Common myeloid progenitor, CD34-positive (primary cell): ENCODE data around the gene STH. TPM values are rescaled to one million over a fixed set of nuclear protein-coding genes. Genes with fewer than 3 reads are reported as not detected.

Experiments used
- CTCF ChIA-PET: fragments of 350-600 bp; sonication (Branson Sonifier 250); formaldehyde crosslinking; loops from one replicate; lab custom pipeline; 2021; ENCODE audit warnings: antibody characterized with exemption; lab: Charles Lee
- POLR2A ChIA-PET: fragments of 350-600 bp; sonication (Branson Sonifier 250); formaldehyde crosslinking; loops from one replicate; lab custom pipeline; 2021; ENCODE audit warnings: antibody characterized with exemption; lab: Charles Lee
- DNase-seq, 3 donors: peaks; one replicate each; pipeline versions ENCODE4 v3.0.0 to v3.0.0-alpha.2; 2013
- H3K27ac ChIP-seq, 2 experiments: 1 replicate in 1 of 2; 2 replicates in 1 of 2; pipeline ENCODE4 v1.7.0; 2013; ENCODE audit warnings: inconsistent platforms in 2 of 2, low read length in 2 of 2, mild to moderate bottlenecking in 2 of 2, low read depth in 1 of 2, moderate library complexity in 1 of 2; ENCODE audit not compliant: severe bottlenecking in 2 of 2, insufficient read depth in 1 of 2, poor library complexity in 1 of 2
- H3K27me3 ChIP-seq, 5 experiments: replicated peaks in 2 of 5; 1 replicate in 3 of 5; 2 replicates in 2 of 5; pipeline versions ENCODE4 v1.6.1 to v1.7.0; 2013; ENCODE audit warnings: low read length in 4 of 5, mild to moderate bottlenecking in 2 of 5, moderate library complexity in 2 of 5, inconsistent platforms in 1 of 5; ENCODE audit not compliant: insufficient read depth in 5 of 5, control insufficient read depth in 4 of 5
- H3K36me3 ChIP-seq, 4 experiments: 1 replicate in 2 of 4; 2 replicates in 2 of 4; pipeline versions ENCODE4 v1.6.1 to v1.7.0; 2013; ENCODE audit warnings: low read length in 3 of 4, control low read depth in 1 of 4, mild to moderate bottlenecking in 1 of 4; ENCODE audit not compliant: control insufficient read depth in 4 of 4, insufficient read depth in 4 of 4
- H3K4me1 ChIP-seq, 4 experiments: 1 replicate in 3 of 4; 2 replicates in 1 of 4; pipeline versions ENCODE4 v1.6.1 to v1.7.1; 2013; ENCODE audit warnings: low read length in 3 of 4, mild to moderate bottlenecking in 3 of 4, control low read depth in 1 of 4, inconsistent platforms in 1 of 4, moderate library complexity in 1 of 4; ENCODE audit not compliant: control insufficient read depth in 4 of 4, insufficient read depth in 4 of 4; ENCODE audit errors: control extremely low read depth in 1 of 4
- H3K4me3 ChIP-seq, 7 experiments: 1 replicate in 4 of 7; 2 replicates in 3 of 7; pipeline versions ENCODE4 v1.5.1 to v1.7.0; 2013; ENCODE audit warnings: mild to moderate bottlenecking in 7 of 7, low read length in 6 of 7, moderate library complexity in 6 of 7, inconsistent platforms in 2 of 7, low read depth in 2 of 7, control low read depth in 1 of 7; ENCODE audit not compliant: insufficient read depth in 4 of 7, control insufficient read depth in 1 of 7; ENCODE audit errors: extremely low read depth in 1 of 7
- H3K9me3 ChIP-seq, 5 experiments: 1 replicate in 4 of 5; 2 replicates in 1 of 5; pipeline versions ENCODE4 v1.6.1 to v1.7.1; 2013; ENCODE audit warnings: low read length in 4 of 5, mild to moderate bottlenecking in 2 of 5, inconsistent platforms in 1 of 5, low read depth in 1 of 5, moderate library complexity in 1 of 5; ENCODE audit not compliant: control insufficient read depth in 4 of 5, insufficient read depth in 2 of 5; ENCODE audit errors: control extremely low read depth in 1 of 5
- WGBS: methylation state at CpG from one replicate; pipeline ENCODE4 v1.1.5; 2013; ENCODE audit not compliant: insufficient coverage; 5-methylcytosine and 5-hydroxymethylcytosine counted together
- polyA plus RNA-seq: library from polyadenylated mRNA; unstranded; fragments of 120-200 nt; gene quantifications from one replicate; pipeline ENCODE4 v1.2.1, GENCODE V29; 2013

STH gene
- polyA plus RNA-seq: not detected

DNA sequence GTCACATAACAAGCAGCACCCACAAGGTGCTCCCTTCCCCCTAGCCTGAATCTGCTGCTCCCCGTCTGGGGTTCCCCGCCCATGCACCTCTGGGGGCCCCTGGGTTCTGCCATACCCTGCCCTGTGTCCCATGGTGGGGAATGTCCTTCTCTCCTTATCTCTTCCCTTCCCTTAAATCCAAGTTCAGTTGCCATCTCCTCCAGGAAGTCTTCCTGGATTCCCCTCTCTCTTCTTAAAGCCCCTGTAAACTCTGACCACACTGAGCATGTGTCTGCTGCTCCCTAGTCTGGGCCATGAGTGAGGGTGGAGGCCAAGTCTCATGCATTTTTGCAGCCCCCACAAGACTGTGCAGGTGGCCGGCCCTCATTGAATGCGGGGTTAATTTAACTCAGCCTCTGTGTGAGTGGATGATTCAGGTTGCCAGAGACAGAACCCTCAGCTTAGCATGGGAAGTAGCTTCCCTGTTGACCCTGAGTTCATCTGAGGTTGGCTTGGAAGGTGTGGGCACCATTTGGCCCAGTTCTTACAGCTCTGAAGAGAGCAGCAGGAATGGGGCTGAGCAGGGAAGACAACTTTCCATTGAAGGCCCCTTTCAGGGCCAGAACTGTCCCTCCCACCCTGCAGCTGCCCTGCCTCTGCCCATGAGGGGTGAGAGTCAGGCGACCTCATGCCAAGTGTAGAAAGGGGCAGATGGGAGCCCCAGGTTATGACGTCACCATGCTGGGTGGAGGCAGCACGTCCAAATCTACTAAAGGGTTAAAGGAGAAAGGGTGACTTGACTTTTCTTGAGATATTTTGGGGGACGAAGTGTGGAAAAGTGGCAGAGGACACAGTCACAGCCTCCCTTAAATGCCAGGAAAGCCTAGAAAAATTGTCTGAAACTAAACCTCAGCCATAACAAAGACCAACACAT, at the start of gene STH:
Gene STH, plus strand, starts transcription at position 264 of the 913 bp plus-strand sequence. Its CDS starts 30 bp downstream, at position 294.
- no peaks in the 10 kb centered on the region for H3K9me3 ChIP-seq
- no peaks in the 10 kb centered on the region for H3K36me3 ChIP-seq
- WGBS: 100% methylated on average over 4 of the region's 8 CpGs
- ChIA-PET CTCF (interaction anchor here (5.1 kb wide), 1 partner anchor 13 kb away, joined by 20 read pairs; no protein-coding TSS in a partner anchor), POLR2A (no interaction called here)
- H3K27me3 ChIP-seq: no peaks in the 10 kb centered on the region
- H3K4me3 ChIP-seq: no peak within 1 kb of the TSS
- DNase-seq: no peak
- H3K27ac ChIP-seq: no peak within 1 kb of the TSS
- no peaks in the 10 kb centered on the region for H3K4me1 ChIP-seq

DNA sequence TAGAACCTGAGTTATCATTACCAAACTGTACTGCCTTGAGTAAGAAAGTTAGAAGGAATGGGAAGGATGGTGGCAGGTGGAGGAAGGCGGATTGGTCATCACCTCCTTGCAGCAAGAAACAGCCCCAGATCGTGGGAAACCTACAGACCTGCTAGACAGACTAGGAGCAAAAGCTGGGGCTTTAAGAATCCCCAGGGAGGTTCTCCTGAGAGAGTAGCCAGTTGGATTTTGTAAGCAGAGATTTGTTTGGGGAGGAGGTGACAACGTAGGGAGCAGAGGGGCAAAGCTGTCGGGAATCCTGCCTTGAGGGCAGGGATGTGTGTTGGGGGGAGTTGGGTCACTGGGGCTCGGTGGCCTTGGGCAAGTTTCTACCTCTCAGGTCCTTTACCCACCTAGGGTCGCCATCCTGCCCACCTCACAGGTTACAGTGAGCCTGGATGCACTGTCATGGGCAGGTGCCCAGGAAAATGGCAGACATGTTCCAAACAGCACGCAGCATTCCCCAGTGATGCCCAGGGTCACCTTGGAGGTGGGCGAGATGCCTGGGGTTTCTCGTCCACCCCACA, 49.2 kb upstream of the STH start:
- Histone ChIP-seq H3K36me3 (no peaks in the 10 kb centered on the region), H3K27ac (no peak overlapping the region), H3K4me1 (peaks cover 0 to 13% (median 8%) of the 10 kb centered on the region in 4 experiments), H3K4me3 (no peak overlapping the region), H3K27me3 (peaks cover 0 to 8% (median 0%) of the 10 kb centered on the region in 5 experiments), H3K9me3 (no peaks in the 10 kb centered on the region)
- DNase-seq: no peak
- CTCF ChIA-PET: interaction anchor here (0.6 to 2.6 kb wide), 11 partner anchors 8 to 160 kb away, joined by 3 to 13 read pairs (median 4); no protein-coding TSS in a partner anchor
- 94% methylated on average over 8 of the region's 9 CpGs for whole genome bisulfite sequencing
- POLR2A ChIA-PET: interaction anchor here (0.6 kb wide), 1 partner anchor 153 kb away, joined by 3 read pairs; no protein-coding TSS in a partner anchor

- CTCF ChIA-PET: no interaction called here
- 96% methylated on average over 4 of the region's 8 CpGs for WGBS
- H3K27ac ChIP-seq: no peak overlapping the region
- POLR2A ChIA-PET: no interaction called here
- no peaks in the 10 kb centered on the region for H3K36me3 ChIP-seq
- peaks cover 0 to 8% (median 0%) of the 10 kb centered on the region in 5 experiments for H3K27me3 ChIP-seq
- no peak overlapping the region for H3K4me3 ChIP-seq
- no peak for DNase-seq
- no peaks in the 10 kb centered on the region for H3K9me3 ChIP-seq
- peaks cover 0 to 13% (median 8%) of the 10 kb centered on the region in 4 experiments for H3K4me1 ChIP-seq
Observed at GRCh38 chr17:45950888-45951287, 48.2 kb upstream of the STH start.

DNA sequence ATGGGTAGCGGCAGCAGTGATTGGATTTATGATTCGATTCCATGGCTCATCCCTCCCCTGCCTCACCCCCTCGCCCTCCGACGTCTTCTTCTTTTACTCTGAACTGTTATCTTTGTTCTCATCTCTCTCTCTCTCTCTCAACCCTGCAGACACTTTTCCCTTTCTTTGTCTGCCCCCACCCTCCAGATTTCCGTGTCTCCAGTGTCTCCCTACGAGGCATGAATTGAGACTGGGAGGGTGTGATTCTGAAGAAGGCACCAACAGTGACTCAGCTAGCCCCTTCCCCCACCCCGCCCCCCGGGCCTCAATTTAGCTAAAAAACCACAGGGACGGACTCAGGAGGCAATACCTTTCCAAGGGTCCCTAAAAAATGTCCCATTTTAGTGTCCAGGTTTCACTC, 47.6 kb upstream of the STH start:
- CTCF ChIA-PET: no interaction called here
- H3K9me3 ChIP-seq: no peaks in the 10 kb centered on the region
- 86% methylated on average over 6 of the region's 10 CpGs for WGBS
- no peaks in the 10 kb centered on the region for H3K36me3 ChIP-seq
- peaks cover 0 to 8% (median 0%) of the 10 kb centered on the region in 5 experiments for H3K27me3 ChIP-seq
- no peak overlapping the region for H3K4me3 ChIP-seq
- peaks cover 0 to 13% (median 8%) of the 10 kb centered on the region in 4 experiments for H3K4me1 ChIP-seq
- POLR2A ChIA-PET: no interaction called here
- DNase-seq: no peak
- H3K27ac ChIP-seq: no peak overlapping the region

DNA sequence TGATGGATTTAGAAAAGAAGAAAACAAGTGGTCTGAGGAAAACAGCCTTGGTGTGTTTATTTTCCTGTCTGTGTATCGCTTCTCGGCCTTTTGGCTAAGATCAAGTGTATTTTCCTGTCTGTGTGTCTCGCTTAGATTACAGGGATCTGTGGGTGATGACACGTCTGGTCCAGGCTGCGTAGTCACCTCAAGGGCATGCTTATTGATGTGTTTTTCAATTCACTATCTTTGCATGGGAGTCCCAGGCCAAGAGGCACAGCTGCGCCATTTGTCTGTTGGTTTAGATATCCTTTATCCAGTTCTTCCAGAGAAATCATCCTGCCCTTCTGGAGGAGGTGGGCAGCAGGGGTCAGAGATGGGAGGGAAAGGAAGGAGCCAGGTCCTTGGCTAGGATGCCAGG, 47.1 kb upstream of the STH start:
- DNase-seq: no peak
- WGBS: 89% methylated on average over 6 of the region's 6 CpGs
- POLR2A ChIA-PET: no interaction called here
- H3K4me1 ChIP-seq: peaks cover 0 to 13% (median 8%) of the 10 kb centered on the region in 4 experiments
- H3K4me3 ChIP-seq: no peak overlapping the region
- CTCF ChIA-PET: no interaction called here
- H3K27me3 ChIP-seq: peaks cover 0 to 8% (median 0%) of the 10 kb centered on the region in 5 experiments
- H3K9me3 ChIP-seq: no peaks in the 10 kb centered on the region
- H3K36me3 ChIP-seq: no peaks in the 10 kb centered on the region
- H3K27ac ChIP-seq: no peak overlapping the region

GRCh38 chr17:45952814-45953320, 46.2 kb upstream of the STH start:
- no peak for DNase-seq
- peaks cover 0 to 8% (median 0%) of the 10 kb centered on the region in 5 experiments for H3K27me3 ChIP-seq
- peaks cover 0 to 13% (median 8%) of the 10 kb centered on the region in 4 experiments for H3K4me1 ChIP-seq
- WGBS: 98% methylated on average over 6 of the region's 6 CpGs
- POLR2A ChIA-PET: no interaction called here
- H3K9me3 ChIP-seq: no peaks in the 10 kb centered on the region
- H3K36me3 ChIP-seq: no peaks in the 10 kb centered on the region
- no peak overlapping the region for H3K27ac ChIP-seq
- CTCF ChIA-PET: no interaction called here
- H3K4me3 ChIP-seq: no peak overlapping the region
